Stimulated activated CD4-positive, alpha-beta T cell treated with anti-CD3 and anti-CD28 coated beads, TNF-alpha, amount 100 ng/mL, for 24 hours (primary cell): Measurements from ENCODE around the gene GALNT17.
"Not testable (repeated sequence)": the region's sequence is repeated elsewhere in the genome, so short reads cannot be mapped to it uniquely, and the experiment has no call there.

Source experiments
- DNase-seq, 3 experiments: peaks; one replicate each; pipeline ENCODE4 v3.0.0-alpha.2; 2020; ENCODE audit warnings: low read depth in 3 of 3

Gene GALNT17

DNA sequence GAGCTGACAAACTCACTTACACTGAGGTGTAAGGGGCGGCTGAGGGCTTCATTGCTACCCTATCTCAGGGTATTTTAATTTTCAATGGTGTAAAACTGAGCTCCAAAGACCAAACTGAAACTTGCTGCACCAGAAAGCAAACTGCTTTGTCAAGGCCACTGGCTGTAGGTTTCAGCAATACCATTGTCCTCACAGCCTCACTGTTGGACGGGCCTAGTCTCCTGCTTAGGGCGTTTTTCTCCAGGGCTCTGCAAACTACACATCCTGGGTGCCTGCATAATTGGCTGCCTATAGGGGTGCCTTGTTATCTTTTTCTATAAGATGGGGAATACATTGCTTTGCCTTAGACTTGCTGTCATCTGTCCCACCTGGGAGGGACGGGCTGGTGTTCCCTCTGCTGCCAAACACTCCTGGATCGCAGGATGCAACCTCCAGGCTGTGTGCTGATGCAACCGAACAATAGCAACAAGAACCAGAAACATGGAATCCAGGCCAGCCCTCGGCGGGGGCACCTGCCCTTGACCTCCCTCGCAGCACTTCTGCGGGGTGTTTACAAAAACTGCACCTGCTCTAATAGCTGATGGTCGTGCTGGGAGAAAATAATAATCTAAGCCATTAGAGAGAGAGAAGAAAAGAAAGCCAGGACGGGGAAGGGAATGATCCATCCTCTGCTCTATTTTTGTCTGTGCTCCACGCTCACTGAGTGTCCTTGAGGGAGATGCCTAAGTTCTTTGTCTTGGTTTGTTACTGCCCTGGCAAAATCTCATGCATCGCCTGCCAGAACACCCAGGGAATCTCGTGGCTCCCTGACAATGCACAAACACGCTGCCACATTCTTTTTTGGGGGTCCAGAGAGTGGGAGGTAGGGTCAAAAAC, 104.5 kb downstream of the GALNT17 start:
- no peak for DNase-seq

GRCh38 chr7:71237945-71238344, 106.0 kb downstream of the GALNT17 start:
- DNase-seq: no peak

GRCh38 chr7:71238581-71239295, 106.8 kb downstream of the GALNT17 start:
- no peak for DNase-seq

GRCh38 chr7:71239586-71240268, 107.8 kb downstream of the GALNT17 start:
- DNase-seq: no peak

DNA sequence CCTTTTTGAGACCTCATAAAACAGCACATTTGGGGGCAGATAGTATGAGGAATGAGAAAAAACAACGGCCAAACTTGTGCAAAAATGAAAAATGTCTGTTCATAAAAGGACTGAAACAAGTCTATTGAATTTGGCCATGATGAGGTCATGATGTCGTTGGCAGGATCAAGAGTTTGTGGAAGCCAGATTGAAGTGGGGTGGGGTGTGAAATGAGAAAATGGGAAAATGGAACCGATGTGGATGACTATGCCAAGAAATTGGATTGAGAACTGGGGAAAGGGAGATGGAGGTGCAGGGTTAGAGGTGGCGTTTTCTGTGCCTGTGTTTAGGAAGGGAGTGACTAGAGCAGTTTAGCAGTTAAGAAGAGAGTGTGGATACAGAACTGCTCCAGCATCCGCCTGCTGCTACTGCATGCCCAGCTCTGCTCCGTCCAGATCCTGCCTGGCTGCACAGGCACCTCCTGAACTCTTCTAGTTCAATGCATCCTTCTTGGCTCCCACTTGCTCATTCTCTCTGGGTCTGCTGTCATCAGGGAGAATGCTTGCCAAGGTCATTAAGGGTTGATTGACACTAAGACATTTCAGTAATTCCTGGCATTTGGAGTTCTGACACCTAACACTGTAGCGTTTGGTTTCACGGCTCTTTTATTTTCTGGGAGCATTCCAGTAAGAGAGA, 111.9 kb downstream of the GALNT17 start:
- no peak for DNase-seq

DNA sequence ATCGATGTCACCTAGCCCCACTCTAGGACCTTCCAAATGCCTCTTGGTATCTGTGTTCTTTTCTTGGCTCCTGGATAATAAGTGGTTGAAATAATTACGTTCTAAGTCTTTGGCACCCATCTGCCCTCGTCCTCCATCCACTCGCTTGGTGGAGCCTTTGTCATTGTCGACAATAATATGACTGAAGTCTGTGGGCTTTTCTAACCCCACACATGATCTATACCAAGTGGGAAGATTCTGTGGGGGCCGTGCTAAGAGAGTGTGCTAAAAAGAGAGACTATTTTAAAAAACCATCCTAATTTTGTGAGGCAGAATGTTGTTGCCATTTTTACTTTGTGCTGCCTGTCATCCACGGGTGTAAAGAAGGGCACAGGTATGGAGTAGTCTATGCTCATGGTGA, 113.1 kb downstream of the GALNT17 start:
- DNase-seq: no peak

DNA sequence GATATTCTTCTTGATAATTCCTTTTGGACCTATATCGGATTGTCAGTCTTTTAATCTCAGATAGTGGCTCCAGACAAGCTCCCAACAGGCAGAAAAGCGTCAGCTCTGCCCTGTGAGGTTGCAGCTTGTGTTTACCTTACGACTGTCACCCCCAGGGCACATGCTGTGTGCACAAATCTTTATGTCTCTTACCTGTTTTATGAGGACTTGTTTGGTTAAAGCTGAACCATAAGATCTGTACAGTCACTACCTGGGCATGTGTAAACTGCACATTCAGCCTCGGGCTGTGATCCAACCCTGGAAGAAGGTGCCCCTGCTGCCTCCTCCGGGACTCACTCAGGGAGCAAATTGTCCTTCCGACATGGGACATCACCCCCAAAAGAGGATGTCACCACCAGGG, 119.8 kb downstream of the GALNT17 start:
- no peak for DNase-seq

GRCh38 chr7:71254751-71255150, 122.8 kb downstream of the GALNT17 start:
- no peak for DNase-seq

GRCh38 chr7:71255537-71256178, 123.7 kb downstream of the GALNT17 start:
- no peak for DNase-seq

DNA sequence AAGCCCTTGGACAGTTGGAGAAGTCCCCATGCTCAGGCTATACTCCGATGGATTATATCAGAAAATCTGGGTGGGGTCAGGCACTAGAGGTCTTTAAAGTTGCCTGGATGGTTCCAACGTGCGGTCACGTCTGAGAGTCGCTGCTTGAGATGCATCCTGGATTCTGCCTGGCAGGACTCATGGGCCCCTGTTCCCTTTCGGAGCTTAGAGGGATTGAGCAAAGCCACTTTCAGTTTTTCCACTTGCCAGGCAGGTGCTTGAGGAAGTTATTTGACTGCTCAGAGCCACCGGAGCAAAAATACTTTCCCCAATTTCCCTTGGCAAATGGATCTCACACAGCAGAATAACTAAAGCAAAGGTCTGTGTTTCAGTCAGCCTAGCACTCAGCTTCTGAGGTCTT, 129.1 kb downstream of the GALNT17 start:
- no peak for DNase-seq

DNA sequence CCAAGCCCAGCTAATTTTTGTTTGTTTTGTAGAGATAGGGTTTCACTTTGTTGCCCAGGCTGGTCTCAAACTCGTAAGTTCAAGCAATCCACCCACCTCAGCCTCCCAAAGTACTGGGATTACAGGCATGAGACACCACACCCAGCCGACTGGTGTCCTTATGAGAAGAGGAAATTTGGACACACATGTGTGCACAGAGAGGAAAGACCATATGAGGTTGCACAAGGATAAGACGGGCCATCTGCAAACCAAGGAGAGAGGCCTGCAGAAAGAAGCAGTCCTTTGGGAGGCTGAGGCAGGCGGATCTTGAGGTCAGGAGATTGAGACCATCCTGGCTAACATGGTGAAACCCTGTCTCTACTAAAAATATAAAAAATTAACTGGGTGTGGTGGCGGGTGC, 130.9 kb downstream of the GALNT17 start:
- DNase-seq: not testable (repeated sequence)

DNA sequence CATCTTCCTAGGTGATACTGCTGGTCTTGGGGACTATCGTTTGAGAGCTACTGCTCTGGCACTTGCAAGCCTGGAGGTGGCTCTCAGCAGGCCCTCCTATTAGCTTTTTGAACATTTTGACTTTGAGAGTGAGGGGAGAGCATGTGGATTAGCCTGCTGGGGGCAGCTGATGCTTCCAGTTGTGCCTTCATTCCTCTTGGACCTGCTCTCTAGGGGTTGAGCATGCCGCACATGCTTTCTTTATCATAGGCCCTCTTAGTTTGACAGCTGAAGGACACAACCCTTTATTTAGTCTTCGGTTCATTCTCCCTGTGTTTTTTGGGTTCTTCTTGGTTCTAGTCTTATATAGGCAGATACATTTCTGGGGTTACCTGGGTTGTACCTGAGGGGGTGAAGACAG, 132.1 kb downstream of the GALNT17 start:
- DNase-seq: no peak

DNA sequence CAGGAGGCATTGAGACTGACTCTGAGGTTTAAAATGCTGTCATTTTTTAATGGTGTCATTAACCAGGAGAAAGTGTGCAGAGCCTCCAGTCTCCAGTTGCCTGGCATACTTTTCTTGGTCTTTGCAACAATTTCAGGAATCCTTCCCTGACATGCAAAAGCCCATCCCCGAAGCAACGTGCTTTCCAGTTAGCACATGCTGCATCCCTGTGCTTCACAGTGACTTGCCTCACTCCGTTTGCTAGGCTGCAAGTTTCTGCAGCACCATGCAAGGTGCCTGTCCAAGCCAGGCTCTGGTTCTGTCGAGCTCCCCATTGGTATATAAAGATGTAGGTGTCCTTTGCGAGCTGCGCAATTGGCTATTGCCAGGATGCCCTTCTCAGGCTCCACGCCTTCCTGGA, 135.0 kb downstream of the GALNT17 start:
- no peak for DNase-seq

DNA sequence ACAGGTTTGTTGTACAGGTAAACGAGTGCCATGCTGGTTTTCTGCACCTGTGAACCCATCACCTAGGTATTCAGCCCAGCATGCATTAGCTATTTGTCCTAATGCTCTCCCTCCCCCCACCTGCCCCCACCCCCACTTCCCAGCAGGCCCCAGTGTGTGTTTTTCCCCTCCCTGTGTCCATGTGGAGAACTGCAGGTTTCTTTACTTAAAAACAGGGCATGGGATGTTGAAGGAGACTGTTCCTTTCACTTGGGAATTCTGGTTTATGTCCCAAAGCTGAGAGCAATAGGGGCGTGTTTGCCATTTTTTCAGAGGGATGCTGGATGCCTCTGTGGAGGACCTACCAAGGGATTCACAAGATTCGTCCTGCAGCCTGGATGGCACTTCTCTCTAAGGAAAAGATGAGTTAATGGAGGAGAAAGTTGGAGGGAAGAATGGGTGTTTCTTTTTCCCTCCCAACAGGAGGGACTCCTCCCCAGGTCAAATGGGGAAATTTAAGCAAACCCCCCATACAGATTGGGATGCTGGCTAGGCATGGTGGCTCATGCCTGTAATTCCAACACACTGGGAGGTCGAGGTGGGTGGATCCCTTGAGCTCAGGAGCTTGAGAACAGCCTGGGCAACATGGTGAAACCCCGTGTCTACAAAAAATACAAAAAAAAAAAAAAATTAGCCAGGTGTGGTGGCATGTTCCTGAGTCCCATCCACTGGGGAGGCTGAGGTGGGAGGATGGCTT, 136.0 kb downstream of the GALNT17 start:
- no peak for DNase-seq

DNA sequence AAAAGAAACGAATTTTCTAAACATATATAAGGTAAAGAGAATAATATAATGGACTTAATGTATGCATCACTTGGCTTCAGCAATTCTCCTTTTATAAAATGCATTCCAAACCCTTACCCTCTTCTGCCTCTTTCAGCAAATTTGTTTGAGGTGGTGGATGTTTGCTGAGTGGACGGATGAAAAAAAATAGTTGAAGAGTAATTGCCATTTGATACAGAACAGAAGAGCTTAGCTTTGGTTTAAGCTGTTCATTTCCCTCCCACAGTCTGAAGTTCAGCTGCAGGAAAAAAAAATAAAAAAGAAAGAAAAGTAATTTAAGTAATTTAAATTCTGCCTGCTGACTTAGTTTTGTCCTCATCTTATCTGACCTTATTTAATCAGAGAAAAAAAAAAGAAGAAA, 138.6 kb downstream of the GALNT17 start:
- no peak for DNase-seq

DNA sequence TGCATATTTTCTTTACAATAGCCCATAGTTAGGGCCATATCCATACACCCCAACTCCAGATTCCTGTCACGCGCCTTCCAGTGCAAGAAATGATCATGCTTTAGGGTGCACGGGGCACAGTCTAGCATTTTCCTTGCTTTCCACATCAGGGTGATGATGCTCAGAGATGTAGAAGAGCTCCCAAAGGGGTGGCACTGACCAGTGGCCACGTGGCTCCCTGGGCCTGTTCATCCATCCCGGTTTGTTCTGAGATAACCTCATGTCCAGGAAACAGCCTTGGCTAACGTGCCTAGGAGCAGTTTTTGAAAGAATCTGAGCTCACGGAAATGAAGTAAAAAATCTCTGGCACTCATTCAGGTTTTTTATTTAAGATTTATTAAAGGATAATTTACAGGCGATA, 139.3 kb downstream of the GALNT17 start:
- DNase-seq: no peak

GRCh38 chr7:71272509-71273490, 140.9 kb downstream of the GALNT17 start:
- no peak for DNase-seq

GRCh38 chr7:71278257-71278656, 146.3 kb downstream of the GALNT17 start:
- DNase-seq: no peak

DNA sequence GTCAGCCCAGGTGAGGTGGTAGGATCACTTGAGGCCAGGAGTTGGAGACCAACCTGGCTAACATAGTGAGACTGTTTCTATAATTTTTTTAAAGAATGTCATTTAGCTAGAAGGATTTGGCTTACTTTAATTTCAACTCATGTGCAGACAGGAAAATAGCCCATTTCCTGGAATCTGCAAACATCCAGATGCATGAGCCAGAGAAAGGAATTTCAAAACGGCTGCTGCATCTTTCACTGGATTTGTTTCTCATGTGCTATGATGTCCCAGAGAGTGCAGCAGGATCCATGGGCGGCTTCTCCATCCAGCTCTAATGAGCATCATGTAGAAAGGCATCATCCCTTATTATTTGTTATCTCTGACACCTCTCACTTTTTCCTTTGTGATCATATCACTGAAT, 149.3 kb downstream of the GALNT17 start:
- DNase-seq: no peak

DNA sequence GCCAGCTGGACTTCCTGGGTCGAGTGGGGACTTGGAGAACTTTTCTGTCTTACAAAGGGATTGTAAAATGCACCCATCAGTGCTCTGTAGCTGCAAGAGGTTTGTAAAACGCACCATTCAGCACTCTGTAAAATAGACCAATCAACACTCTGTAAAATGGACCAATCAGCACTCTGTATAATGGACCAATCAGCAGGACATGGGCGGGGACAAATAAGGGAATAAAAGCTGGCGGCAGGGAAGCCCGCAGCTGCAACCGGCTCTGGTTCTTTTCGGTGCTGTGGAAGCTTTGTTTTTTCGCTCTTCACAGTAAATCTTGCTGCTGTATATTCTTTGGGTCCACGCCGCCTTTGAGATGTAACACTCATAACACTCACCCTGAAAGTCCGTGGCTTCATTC, 151.9 kb downstream of the GALNT17 start:
- DNase-seq: no peak
